ENCODE results near the gene FRY.

The FRY gene

DNA sequence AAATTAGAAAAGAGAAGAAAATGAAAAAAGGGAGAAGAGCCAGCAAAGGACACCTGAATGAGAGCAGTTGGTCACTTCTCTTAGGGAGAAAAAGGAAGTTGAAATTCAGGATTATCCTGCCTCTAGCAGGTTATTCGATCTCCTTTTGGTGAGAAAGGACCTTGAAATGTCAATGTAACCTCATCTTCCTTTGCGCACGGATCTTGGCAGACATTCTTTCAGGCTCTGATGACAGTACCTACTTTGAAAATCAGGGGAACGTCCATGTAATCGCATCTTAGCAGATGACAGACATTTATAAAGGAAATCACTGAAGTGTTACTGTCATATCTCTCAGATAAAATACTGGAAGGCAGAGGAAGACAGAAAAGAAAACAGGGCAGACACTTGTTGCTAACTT is 36.7 kb downstream of the FRY start (continued):
- TF ChIP-seq ARNTL (CRISPR knock-in tag; IDR thresholded peaks at IDR 0.05; ENCODE audit: borderline replicate concordance, low read depth) (no peak), TOX (CRISPR knock-in tag; IDR thresholded peaks at IDR 0.05; ENCODE audit: borderline replicate concordance) (no peak), SNAI2 (CRISPR knock-in tag; IDR thresholded peaks at IDR 0.05) (no peak)
- TF ChIP-seq, protein P1, sequence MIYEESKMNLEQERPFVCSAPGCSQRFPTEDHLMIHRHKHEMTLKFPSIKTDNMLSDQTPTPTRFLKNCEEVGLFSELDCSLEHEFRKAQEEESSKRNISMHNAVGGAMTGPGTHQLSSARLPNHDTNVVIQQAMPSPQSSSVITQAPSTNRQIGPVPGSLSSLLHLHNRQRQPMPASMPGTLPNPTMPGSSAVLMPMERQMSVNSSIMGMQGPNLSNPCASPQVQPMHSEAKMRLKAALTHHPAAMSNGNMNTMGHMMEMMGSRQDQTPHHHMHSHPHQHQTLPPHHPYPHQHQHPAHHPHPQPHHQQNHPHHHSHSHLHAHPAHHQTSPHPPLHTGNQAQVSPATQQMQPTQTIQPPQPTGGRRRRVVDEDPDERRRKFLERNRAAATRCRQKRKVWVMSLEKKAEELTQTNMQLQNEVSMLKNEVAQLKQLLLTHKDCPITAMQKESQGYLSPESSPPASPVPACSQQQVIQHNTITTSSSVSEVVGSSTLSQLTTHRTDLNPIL (CRISPR knock-in tag; IDR thresholded peaks at IDR 0.05; ENCODE audit: low read depth), result no peak

DNA sequence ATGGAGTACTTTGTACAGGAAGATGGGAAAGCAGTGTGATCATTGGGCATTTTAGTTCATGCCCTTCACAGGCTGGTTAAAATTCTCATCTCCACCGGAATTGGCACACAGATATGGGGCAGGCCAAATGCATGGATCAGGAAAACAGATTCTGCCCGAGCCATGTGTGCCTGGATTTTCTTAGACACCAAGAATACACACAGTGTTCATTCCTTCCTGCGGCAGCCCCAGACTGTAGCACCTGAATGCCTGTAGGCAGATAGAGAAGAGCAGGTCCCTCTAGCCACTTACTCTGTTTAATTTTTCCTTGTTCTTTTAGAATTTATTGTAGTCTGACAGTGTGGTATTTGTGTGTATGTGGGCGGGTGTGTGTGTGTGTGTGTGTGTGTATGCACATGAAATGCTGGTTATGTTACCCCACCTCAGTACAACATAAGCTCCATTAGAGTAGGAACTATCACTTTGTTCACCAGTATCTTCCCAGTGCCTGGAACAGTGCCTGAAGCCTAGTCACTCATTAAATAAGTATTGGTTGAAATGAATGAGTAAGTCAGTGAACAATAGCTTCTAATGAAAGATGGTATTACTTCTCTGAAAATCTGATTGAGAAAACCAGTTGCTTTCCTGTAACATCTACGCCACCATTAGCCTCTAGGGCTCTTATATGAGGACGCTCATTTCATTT is 41.7 kb downstream of the FRY start:
- ATAC-seq, result no peak
- TF ChIP-seq, protein P1 (CRISPR knock-in tag; IDR thresholded peaks at IDR 0.05; ENCODE audit: low read depth), result no peak
- TF ChIP-seq SNAI2 (CRISPR knock-in tag; IDR thresholded peaks at IDR 0.05) (no peak), ZC3H10 (CRISPR knock-in tag; IDR thresholded peaks at IDR 0.05) (no peak), OSR1 (CRISPR knock-in tag; IDR thresholded peaks at IDR 0.05) (no peak), ARNTL (CRISPR knock-in tag; IDR thresholded peaks at IDR 0.05; ENCODE audit: borderline replicate concordance, low read depth) (no peak), ESRRG (CRISPR knock-in tag; IDR thresholded peaks at IDR 0.05) (no peak), ZFP30 (CRISPR knock-in tag; IDR thresholded peaks at IDR 0.05) (no peak), ZNF565 (CRISPR knock-in tag; conservative IDR thresholded peaks at IDR 0.05; ENCODE audit: low read depth) (no peak), ZFP3 (CRISPR knock-in tag; IDR thresholded peaks at IDR 0.05) (no peak), GLIS3 (CRISPR knock-in tag; IDR thresholded peaks at IDR 0.05) (no peak)
- TF ChIP-seq, protein P2, sequence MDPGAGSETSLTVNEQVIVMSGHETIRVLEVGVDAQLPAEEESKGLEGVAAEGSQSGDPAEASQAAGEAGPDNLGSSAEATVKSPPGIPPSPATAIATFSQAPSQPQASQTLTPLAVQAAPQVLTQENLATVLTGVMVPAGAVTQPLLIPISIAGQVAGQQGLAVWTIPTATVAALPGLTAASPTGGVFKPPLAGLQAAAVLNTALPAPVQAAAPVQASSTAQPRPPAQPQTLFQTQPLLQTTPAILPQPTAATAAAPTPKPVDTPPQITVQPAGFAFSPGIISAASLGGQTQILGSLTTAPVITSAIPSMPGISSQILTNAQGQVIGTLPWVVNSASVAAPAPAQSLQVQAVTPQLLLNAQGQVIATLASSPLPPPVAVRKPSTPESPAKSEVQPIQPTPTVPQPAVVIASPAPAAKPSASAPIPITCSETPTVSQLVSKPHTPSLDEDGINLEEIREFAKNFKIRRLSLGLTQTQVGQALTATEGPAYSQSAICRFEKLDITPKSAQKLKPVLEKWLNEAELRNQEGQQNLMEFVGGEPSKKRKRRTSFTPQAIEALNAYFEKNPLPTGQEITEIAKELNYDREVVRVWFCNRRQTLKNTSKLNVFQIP (CRISPR knock-in tag; IDR thresholded peaks at IDR 0.05; ENCODE audit: borderline replicate concordance, low read depth), result no peak
- TF ChIP-seq, protein P3, sequence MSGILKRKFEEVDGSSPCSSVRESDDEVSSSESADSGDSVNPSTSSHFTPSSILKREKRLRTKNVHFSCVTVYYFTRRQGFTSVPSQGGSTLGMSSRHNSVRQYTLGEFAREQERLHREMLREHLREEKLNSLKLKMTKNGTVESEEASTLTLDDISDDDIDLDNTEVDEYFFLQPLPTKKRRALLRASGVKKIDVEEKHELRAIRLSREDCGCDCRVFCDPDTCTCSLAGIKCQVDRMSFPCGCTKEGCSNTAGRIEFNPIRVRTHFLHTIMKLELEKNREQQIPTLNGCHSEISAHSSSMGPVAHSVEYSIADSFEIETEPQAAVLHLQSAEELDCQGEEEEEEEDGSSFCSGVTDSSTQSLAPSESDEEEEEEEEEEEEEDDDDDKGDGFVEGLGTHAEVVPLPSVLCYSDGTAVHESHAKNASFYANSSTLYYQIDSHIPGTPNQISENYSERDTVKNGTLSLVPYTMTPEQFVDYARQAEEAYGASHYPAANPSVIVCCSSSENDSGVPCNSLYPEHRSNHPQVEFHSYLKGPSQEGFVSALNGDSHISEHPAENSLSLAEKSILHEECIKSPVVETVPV (CRISPR knock-in tag; IDR thresholded peaks at IDR 0.05), result no peak
- TF ChIP-seq, protein P4, sequence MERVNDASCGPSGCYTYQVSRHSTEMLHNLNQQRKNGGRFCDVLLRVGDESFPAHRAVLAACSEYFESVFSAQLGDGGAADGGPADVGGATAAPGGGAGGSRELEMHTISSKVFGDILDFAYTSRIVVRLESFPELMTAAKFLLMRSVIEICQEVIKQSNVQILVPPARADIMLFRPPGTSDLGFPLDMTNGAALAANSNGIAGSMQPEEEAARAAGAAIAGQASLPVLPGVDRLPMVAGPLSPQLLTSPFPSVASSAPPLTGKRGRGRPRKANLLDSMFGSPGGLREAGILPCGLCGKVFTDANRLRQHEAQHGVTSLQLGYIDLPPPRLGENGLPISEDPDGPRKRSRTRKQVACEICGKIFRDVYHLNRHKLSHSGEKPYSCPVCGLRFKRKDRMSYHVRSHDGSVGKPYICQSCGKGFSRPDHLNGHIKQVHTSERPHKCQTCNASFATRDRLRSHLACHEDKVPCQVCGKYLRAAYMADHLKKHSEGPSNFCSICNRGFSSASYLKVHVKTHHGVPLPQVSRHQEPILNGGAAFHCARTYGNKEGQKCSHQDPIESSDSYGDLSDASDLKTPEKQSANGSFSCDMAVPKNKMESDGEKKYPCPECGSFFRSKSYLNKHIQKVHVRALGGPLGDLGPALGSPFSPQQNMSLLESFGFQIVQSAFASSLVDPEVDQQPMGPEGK (CRISPR knock-in tag; IDR thresholded peaks at IDR 0.05; ENCODE audit: borderline replicate concordance), result no peak

GRCh38 chr13:32075170-32075851 is 43.7 kb downstream of the FRY start:
- TF ChIP-seq ARNTL (CRISPR knock-in tag; IDR thresholded peaks at IDR 0.05; ENCODE audit: borderline replicate concordance, low read depth) (no peak), ESRRG (CRISPR knock-in tag; IDR thresholded peaks at IDR 0.05) (no peak), ZNF8 (CRISPR knock-in tag; IDR thresholded peaks at IDR 0.05) (no peak), ZC3H10 (CRISPR knock-in tag; IDR thresholded peaks at IDR 0.05) (no peak), ZFP3 (CRISPR knock-in tag; IDR thresholded peaks at IDR 0.05) (no peak), RARB (CRISPR knock-in tag; IDR thresholded peaks at IDR 0.05) (no peak), TOX (CRISPR knock-in tag; IDR thresholded peaks at IDR 0.05; ENCODE audit: borderline replicate concordance) (no peak), BACH2 (CRISPR knock-in tag; IDR thresholded peaks at IDR 0.05; ENCODE audit: borderline replicate concordance) (no peak), PPARA (CRISPR knock-in tag; IDR thresholded peaks at IDR 0.05; ENCODE audit: borderline replicate concordance) (no peak), CSDC2 (CRISPR knock-in tag; IDR thresholded peaks at IDR 0.05) (no peak), TCF4 (CRISPR knock-in tag; IDR thresholded peaks at IDR 0.05; ENCODE audit: borderline replicate concordance) (no peak), ISL1 (CRISPR knock-in tag; IDR thresholded peaks at IDR 0.05) (no peak), ZFP30 (CRISPR knock-in tag; IDR thresholded peaks at IDR 0.05) (no peak), ZNF565 (CRISPR knock-in tag; conservative IDR thresholded peaks at IDR 0.05; ENCODE audit: low read depth) (no peak), GLIS3 (CRISPR knock-in tag; IDR thresholded peaks at IDR 0.05) (no peak), SNAI2 (CRISPR knock-in tag; IDR thresholded peaks at IDR 0.05) (no peak), ZNF70 (CRISPR knock-in tag; IDR thresholded peaks at IDR 0.05) (no peak)
- TF ChIP-seq, protein P1 (CRISPR knock-in tag; IDR thresholded peaks at IDR 0.05; ENCODE audit: low read depth), result no peak
- TF ChIP-seq, protein P3 (CRISPR knock-in tag; IDR thresholded peaks at IDR 0.05), result no peak
- ATAC-seq, result no peak

Measured in SK-N-SH treated with all-trans-retinoic acid at 6 μM for 48 hours (cell line).